Urothelium cell line (cell line): ENCODE measurements around the gene RNASE12.
"Not testable (repeated sequence)": the region's sequence is repeated elsewhere in the genome, so short reads cannot be mapped to it uniquely, and the experiment has no call there.

Experiments
- DNase-seq: peaks from one replicate; pipeline ENCODE4 v3.0.0; 2011; ENCODE audit warnings: low spot score, mixed read lengths
- FAIRE-seq: peaks from 2 replicates; lab custom pipeline; 2011; peaks lifted over from hg19 to GRCh38; lab: Jason Lieb, UNC

Gene RNASE12

GRCh38 chr14:20591235-20591634 is at the start of gene RNASE12:
RNASE12 (minus strand) TSS chr14:20591376; CDS start chr14:20590723, 653 bp downstream.
- DNase-seq (no peak), FAIRE-seq (peak; percentile 59)

- DNase-seq (peak; percentile 82), FAIRE-seq (no peak)
These were observed 41.9 kb upstream of the RNASE12 start for GRCh38 chr14:20632831-20633691.

- DNase-seq (no peak), FAIRE-seq (no peak)
These were observed 41.3 kb upstream of the RNASE12 start for GRCh38 chr14:20632448-20632830.

GRCh38 chr14:20631880-20632389 is 40.8 kb upstream of the RNASE12 start:
- DNase-seq = peak; percentile 83

GRCh38 chr14:20631023-20631879 is 40.1 kb upstream of the RNASE12 start:
- FAIRE-seq (no peak), DNase-seq (peak; percentile 44)

More at GRCh38 chr14:20631880-20632389, 40.8 kb upstream of the RNASE12 start:
- no peak for FAIRE-seq

GRCh38 chr14:20630340-20631022 is 39.3 kb upstream of the RNASE12 start:
- no peak for FAIRE-seq
- peak; percentile 66 for DNase-seq

GRCh38 chr14:20628063-20628854 is 37.1 kb upstream of the RNASE12 start:
- FAIRE-seq = no peak
- DNase-seq = no peak

GRCh38 chr14:20627346-20628027 is 36.3 kb upstream of the RNASE12 start:
- no peak for FAIRE-seq
- DNase-seq = no peak

GRCh38 chr14:20626274-20626673 is 35.1 kb upstream of the RNASE12 start:
- DNase-seq (no peak), FAIRE-seq (no peak)

GRCh38 chr14:20624495-20625070 is 33.4 kb upstream of the RNASE12 start:
- no peak for FAIRE-seq
- DNase-seq = no peak

GRCh38 chr14:20623798-20624197 is 32.6 kb upstream of the RNASE12 start:
- no peak for FAIRE-seq

GRCh38 chr14:20622816-20623291 is 31.7 kb upstream of the RNASE12 start:
- DNase-seq (no peak), FAIRE-seq (no peak)

More at GRCh38 chr14:20623798-20624197, 32.6 kb upstream of the RNASE12 start:
- no peak for DNase-seq

- no peak for DNase-seq
- no peak for FAIRE-seq
These were observed 29.8 kb upstream of the RNASE12 start for GRCh38 chr14:20620798-20621478.

GRCh38 chr14:20619688-20620087 is 28.5 kb upstream of the RNASE12 start:
- FAIRE-seq, DNase-seq: not testable (repeated sequence)

GRCh38 chr14:20618271-20618749 is 27.1 kb upstream of the RNASE12 start:
- FAIRE-seq (no peak), DNase-seq (no peak)

GRCh38 chr14:20617138-20618003 is 26.2 kb upstream of the RNASE12 start:
- FAIRE-seq = no peak
- no peak for DNase-seq

GRCh38 chr14:20615996-20616395 is 24.8 kb upstream of the RNASE12 start:
- DNase-seq = no peak
- FAIRE-seq = no peak
